Brain microvascular endothelial cell (primary cell): Measurements from ENCODE around the gene CRACDL.

Experiments used
- DNase-seq: peaks from one replicate; pipeline ENCODE4 v3.0.0-alpha.2; 2020
- H3K27ac ChIP-seq: fragments of 250-450 bp; sonication (Bioruptor Pico); 2 replicates; pipeline ENCODE4 v1.5.1; 2020; ENCODE audit warnings: mild to moderate bottlenecking, moderate library complexity
- H3K27me3 ChIP-seq: fragments of 250-450 bp; sonication (Bioruptor Pico); replicated peaks from 2 replicates; pipeline ENCODE4 v1.5.1; 2020; ENCODE audit warnings: mild to moderate bottlenecking
- H3K36me3 ChIP-seq: fragments of 250-450 bp; sonication (Bioruptor Pico); replicated peaks from 2 replicates; pipeline ENCODE4 v1.5.1; 2020; ENCODE audit warnings: mild to moderate bottlenecking
- H3K4me3 ChIP-seq: 2 replicates; pipeline ENCODE4 v1.5.1; 2011; ENCODE audit warnings: low read depth, mild to moderate bottlenecking, control low read depth, low read length, moderate library complexity
- in situ Hi-C: cut with HindIII; loops from 2 replicates; pipeline ENCODE4 v1.10.0; 2017; ENCODE audit warnings: low sequenced_read_pairs, low pct_ligation_motif_present
- TF ChIP-seq, protein P1 (sequence below): IDR thresholded peaks from 2 replicates; pipeline ENCODE4 v1.5.1; 2011; ENCODE audit warnings: low read depth, mild to moderate bottlenecking, moderate library complexity, low read length, control low read depth, inconsistent platforms; ENCODE audit errors: missing control alignments

Gene CRACDL

DNA sequence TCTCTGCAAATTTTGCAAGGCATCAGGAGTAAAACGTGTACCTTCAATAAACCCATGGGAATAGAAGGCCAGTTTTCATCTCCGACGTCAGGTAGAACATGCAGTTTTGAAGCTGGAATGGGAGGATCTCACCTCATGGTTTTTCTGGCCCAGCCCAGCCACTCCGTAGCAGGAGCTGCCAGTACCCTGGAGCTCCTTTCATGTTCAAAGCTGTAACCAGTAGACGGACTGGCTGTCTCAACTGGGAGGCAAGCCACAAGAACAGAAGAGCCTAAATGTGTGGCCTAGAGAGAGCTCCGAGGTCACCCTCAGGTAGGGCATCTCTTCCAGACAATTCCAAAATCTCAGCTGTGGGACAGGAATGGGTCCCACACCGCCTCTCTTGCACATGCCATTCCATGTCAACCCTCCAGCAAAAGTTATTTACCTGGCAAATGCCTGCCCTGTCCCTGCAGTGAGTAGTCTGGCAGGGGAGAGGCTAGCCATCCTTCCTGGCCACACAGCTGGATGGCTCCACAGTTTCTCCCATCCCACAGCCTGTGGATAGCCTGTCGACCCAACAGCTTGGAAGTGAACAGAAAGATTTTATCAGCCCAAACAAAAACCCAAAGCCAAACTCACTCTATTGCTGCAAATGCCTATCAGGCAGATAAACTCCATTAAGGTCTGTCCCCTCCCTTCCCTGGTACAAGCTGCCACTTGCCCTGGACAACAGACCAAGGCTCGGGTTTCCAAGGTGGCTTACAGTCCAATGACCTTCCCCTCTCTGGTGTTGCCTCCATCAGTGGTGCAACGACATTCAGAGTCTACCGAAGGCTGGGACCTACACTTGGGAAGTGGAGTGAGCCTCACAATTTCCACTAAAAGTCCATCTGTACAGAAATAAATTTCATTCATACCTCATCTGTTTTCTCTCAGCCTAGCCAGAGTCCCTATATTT lies 27.8 kb downstream of the CRACDL start:
- peak overlapping the region; percentile 76 for H3K27ac ChIP-seq

DNA sequence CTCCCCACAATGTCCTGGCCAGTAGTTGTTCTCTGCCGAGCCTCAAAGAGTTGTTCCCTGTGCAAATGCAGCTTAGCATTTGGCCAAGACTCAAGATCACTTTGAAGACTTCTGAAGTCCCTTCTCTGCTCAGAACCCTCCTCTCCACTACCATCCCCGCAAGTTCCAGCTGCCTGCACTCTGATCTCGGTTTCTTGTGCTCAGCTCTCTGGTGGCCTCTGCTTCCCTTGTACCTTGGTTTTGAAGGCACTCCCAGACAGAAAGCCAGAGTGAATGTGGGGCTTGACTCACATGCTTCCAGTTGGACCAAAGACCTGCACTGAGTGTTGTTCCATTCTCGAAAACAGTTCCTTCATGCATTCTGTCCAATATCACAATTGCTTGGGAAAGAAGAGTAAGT lies 28.6 kb downstream of the CRACDL start:
- no peak for DNase-seq
- TF ChIP-seq, protein P1, sequence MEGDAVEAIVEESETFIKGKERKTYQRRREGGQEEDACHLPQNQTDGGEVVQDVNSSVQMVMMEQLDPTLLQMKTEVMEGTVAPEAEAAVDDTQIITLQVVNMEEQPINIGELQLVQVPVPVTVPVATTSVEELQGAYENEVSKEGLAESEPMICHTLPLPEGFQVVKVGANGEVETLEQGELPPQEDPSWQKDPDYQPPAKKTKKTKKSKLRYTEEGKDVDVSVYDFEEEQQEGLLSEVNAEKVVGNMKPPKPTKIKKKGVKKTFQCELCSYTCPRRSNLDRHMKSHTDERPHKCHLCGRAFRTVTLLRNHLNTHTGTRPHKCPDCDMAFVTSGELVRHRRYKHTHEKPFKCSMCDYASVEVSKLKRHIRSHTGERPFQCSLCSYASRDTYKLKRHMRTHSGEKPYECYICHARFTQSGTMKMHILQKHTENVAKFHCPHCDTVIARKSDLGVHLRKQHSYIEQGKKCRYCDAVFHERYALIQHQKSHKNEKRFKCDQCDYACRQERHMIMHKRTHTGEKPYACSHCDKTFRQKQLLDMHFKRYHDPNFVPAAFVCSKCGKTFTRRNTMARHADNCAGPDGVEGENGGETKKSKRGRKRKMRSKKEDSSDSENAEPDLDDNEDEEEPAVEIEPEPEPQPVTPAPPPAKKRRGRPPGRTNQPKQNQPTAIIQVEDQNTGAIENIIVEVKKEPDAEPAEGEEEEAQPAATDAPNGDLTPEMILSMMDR: no peak
- Histone ChIP-seq H3K36me3 (no peaks in the 10 kb centered on the region), H3K27me3 (no peaks in the 10 kb centered on the region), H3K4me3 (no peak overlapping the region), H3K27ac (no peak overlapping the region)
- in situ Hi-C loops: no loop called here

More for the DNA sequence above, 27.8 kb downstream of the CRACDL start:
- DNase-seq: no peak
- TF ChIP-seq, protein P1: no peak
- no peak overlapping the region for H3K4me3 ChIP-seq
- H3K36me3 ChIP-seq: no peaks in the 10 kb centered on the region
- H3K27me3 ChIP-seq: no peaks in the 10 kb centered on the region
- in situ Hi-C loops: no loop called here

DNA sequence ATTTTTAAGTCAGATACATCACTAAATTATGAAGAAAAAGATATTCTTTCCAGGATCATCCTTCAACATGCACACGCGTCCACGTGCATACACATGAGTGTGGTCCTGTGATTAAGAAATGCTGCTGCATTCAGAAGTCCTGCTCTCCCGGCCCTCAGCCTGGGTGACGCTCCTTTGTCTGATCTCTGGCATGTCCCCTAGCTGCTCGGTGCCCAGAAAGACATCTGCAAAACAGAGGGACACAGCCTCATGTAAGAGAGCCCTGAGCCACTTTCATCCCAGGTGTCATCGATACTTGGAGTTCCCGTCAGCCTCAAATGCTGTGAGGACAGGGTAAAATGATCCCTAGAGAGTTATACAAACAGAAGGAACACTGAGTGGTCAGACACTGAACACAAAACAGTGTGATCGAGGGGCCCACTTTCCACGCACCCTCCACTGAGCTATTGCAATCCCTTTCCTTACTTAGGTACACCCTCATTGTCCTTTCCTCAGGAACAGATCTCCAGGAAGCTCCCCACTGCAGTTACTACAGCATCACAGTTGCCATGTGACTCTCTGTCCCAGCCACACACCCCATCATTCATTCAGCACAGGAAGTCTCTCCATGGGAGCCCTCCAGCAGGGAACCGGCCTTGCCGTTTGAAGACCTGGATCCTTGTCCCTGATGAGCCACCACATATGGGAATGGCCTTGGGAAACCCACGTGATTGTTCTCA lies 32.1 kb downstream of the CRACDL start:
- in situ Hi-C loops: no loop called here
- no peak for DNase-seq

DNA sequence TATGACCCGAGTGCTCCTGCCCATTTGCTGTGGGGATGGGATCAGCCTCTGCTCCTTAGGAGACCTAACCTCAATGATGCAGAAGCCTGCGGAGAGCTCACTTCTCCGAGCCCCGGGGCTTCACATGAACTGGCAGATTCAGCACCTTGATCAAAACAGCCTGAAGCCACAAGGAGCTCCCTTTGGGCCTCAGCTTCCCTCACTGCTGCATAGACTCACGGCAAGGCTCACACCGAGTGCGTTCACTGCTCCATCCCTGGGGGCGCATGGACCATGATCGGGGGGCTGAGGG lies 33.0 kb downstream of the CRACDL start:
- no peak overlapping the region for H3K4me3 ChIP-seq
- TF ChIP-seq, protein P1: no peak

More for the DNA sequence above, 32.1 kb downstream of the CRACDL start:
- no peak overlapping the region for H3K27ac ChIP-seq
- no peaks in the 10 kb centered on the region for H3K36me3 ChIP-seq
- H3K4me3 ChIP-seq: no peak overlapping the region
- no peaks in the 10 kb centered on the region for H3K27me3 ChIP-seq
- TF ChIP-seq, protein P1: no peak

DNA sequence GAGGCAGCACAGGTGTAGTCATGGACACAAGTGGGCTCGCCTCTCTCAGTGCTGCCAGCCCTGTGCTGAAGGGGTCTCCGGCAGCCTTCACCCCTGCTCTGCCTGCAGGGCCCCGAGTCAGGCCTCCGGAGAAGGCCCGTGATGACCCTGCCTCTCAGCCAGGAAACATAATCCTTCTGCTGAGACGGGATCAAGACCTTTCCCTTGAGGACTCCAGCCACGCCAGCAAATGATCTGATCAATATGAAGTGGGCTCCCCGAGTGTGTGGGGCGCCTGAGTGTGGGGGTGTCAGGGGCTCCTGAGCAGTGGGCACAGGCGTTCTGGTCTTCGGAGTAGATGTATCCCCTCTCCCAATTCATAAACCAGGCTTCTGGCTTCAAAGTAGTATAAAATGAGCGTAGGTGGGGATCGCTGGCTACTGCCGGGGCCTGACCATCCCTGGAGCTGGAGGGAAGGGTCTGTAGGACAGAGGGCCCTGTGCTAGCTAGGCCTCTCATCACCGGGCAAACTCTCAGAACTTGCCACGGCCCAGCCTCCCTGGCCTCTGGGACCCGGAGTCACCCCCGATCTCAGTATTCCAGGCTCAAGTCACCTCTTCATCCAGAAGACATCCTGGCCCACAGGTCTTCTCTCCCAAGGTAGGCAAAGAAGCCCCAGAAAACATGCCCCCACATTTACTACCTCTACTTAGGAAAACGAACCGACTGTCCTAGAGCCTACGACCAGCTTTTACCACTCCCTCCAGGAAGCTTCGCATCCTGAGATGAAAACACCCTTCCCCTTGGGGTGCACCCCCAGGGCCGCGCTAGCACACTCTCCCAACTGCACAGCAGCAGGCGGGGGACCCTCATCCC lies 33.6 kb downstream of the CRACDL start:
- in situ Hi-C loops: no loop called here
- no peak overlapping the region for H3K4me3 ChIP-seq
- DNase-seq: no peak
- H3K27ac ChIP-seq: no peak overlapping the region
- TF ChIP-seq, protein P1: no peak
- no peaks in the 10 kb centered on the region for H3K36me3 ChIP-seq
- H3K27me3 ChIP-seq: no peaks in the 10 kb centered on the region

More for the DNA sequence above, 33.0 kb downstream of the CRACDL start:
- no peak for DNase-seq
- Histone ChIP-seq H3K36me3 (no peaks in the 10 kb centered on the region), H3K27ac (no peak overlapping the region), H3K27me3 (no peaks in the 10 kb centered on the region)
- in situ Hi-C loops: no loop called here
